Epithelial cell of proximal tubule (primary cell): Measurements from ENCODE around the gene COMT. TPM values are rescaled to one million over a fixed set of nuclear protein-coding genes. Genes with fewer than 3 reads are reported as not detected.

Experiments
- DNase-seq: peaks from one replicate; pipeline ENCODE4 v3.0.0-alpha.2; 2011; ENCODE audit warnings: low read depth
- H3K4me3 ChIP-seq: 2 replicates; pipeline ENCODE4 v1.5.1; 2011; ENCODE audit warnings: low read depth, mild to moderate bottlenecking, low read length
- CTCF ChIP-seq: conservative IDR thresholded peaks from 2 replicates; pipeline ENCODE4 v1.5.1; 2012; ENCODE audit warnings: low read depth, mild to moderate bottlenecking, low read length
- total RNA-seq: library from RNA; depleted of rRNA; stranded (reverse); fragments of >200 nt; gene quantifications from 2 replicates; pipeline ENCODE4 v1.2.3, GENCODE V29; 2015

Gene COMT
- total RNA-seq, 1 donor from 2014 or later, result 272 TPM

- no peak for DNase-seq
- no peak overlapping the region for H3K4me3 ChIP-seq
- no peak for TF ChIP-seq CTCF
Measured at GRCh38 chr22:19977296-19978243, 36.0 kb downstream of the COMT start.

GRCh38 chr22:19978748-19979147 is 37.2 kb downstream of the COMT start:
- H3K4me3 ChIP-seq, result no peak overlapping the region
- DNase-seq, result no peak
- TF ChIP-seq CTCF, result no peak

- no peak overlapping the region for H3K4me3 ChIP-seq
- DNase-seq, result no peak
- no peak for TF ChIP-seq CTCF
Measured at GRCh38 chr22:19979712-19980493, 38.3 kb downstream of the COMT start.

GRCh38 chr22:19980766-19981165 is 39.2 kb downstream of the COMT start:
- no peak for TF ChIP-seq CTCF
- DNase-seq, result no peak
- H3K4me3 ChIP-seq, result no peak overlapping the region

GRCh38 chr22:19981171-19981960 is 39.8 kb downstream of the COMT start:
- DNase-seq, result no peak
- no peak overlapping the region for H3K4me3 ChIP-seq
- no peak for TF ChIP-seq CTCF
